GM19455 (cell line): ENCODE data around the gene SLC26A4.

Experiments
- ATAC-seq: cut with Tn5 transposase; IDR thresholded peaks from one replicate; pipeline ENCODE4 v1.9.1; 2021; ENCODE audit not compliant: unreplicated experiment

SLC26A4 gene

GRCh38 chr7:107743567-107744344 is 83.1 kb downstream of the SLC26A4 start, which contains the start of gene CBLL1:
CBLL1 (plus strand) TSS chr7:107744142; CDS start chr7:107744164, 22 bp downstream.
- ATAC-seq, result peak; percentile 88

GRCh38 chr7:107744345-107744750 is 83.7 kb downstream of the SLC26A4 start:
- peak; percentile 43 for ATAC-seq

- no peak for ATAC-seq
These were observed 85.4 kb downstream of the SLC26A4 start for GRCh38 chr7:107746006-107746405.

- no peak for ATAC-seq
These were observed 90.5 kb downstream of the SLC26A4 start for GRCh38 chr7:107751113-107751512.

GRCh38 chr7:107754642-107755041 is 94.0 kb downstream of the SLC26A4 start:
- ATAC-seq, result no peak

- no peak for ATAC-seq
These were observed 98.0 kb downstream of the SLC26A4 start for GRCh38 chr7:107758667-107759066.

GRCh38 chr7:107767391-107767790 is 106.8 kb downstream of the SLC26A4 start:
- ATAC-seq, result no peak
